GM23248 (cell line): ENCODE results near the gene SYCE3. TPM values are rescaled to one million over a fixed set of nuclear protein-coding genes. Genes with fewer than 3 reads are reported as not detected.

Experiments used
- DNase-seq: peaks from one replicate; pipeline ENCODE4 v3.0.0-alpha.2; 2015
- H2AFZ ChIP-seq: fragments of 200-600 bp; sonication (generic); 2 replicates; pipeline ENCODE4 v1.6.1; 2016; ENCODE audit warnings: antibody characterized with exemption
- H3F3A ChIP-seq: fragments of 200-600 bp; sonication (generic); 2 replicates; pipeline ENCODE4 v1.6.1; 2016; ENCODE audit warnings: mild to moderate bottlenecking, antibody characterized with exemption, mixed run types; ENCODE audit not compliant: insufficient read depth
- H3K27ac ChIP-seq: fragments of 200-600 bp; sonication (generic); 2 replicates; pipeline ENCODE4 v1.5.1; 2016; ENCODE audit warnings: mild to moderate bottlenecking
- H3K27me3 ChIP-seq: fragments of 200-600 bp; sonication (generic); replicated peaks from 2 replicates; pipeline ENCODE4 v1.6.1; 2016; ENCODE audit warnings: mild to moderate bottlenecking; ENCODE audit not compliant: insufficient read depth
- H3K36me3 ChIP-seq: fragments of 200-600 bp; sonication (generic); 2 replicates; pipeline ENCODE4 v1.6.1; 2016; ENCODE audit warnings: low read depth, mild to moderate bottlenecking
- H3K4me1 ChIP-seq: fragments of 200-600 bp; sonication (generic); 2 replicates; pipeline ENCODE4 v1.6.1; 2016; ENCODE audit warnings: mild to moderate bottlenecking; ENCODE audit not compliant: insufficient read depth
- H3K4me2 ChIP-seq: fragments of 200-600 bp; sonication (generic); one replicate; pipeline ENCODE4 v1.6.1; 2016; ENCODE audit warnings: mild to moderate bottlenecking; ENCODE audit not compliant: unreplicated experiment
- H3K4me3 ChIP-seq: fragments of 200-600 bp; sonication (generic); 2 replicates; pipeline ENCODE4 v1.5.1; 2016; ENCODE audit warnings: mild to moderate bottlenecking
- H3K79me2 ChIP-seq: fragments of 200-600 bp; sonication (generic); 2 replicates; pipeline ENCODE4 v1.6.1; 2016; ENCODE audit warnings: mild to moderate bottlenecking; ENCODE audit not compliant: insufficient read depth
- H3K9ac ChIP-seq: fragments of 200-600 bp; sonication (generic); 2 replicates; pipeline ENCODE4 v1.6.1; 2016; ENCODE audit warnings: mild to moderate bottlenecking
- H3K9me2 ChIP-seq: fragments of 200-600 bp; sonication (generic); 2 replicates; pipeline ENCODE4 v1.6.1; 2016; ENCODE audit warnings: mixed run types, mild to moderate bottlenecking, moderate library complexity; ENCODE audit not compliant: insufficient read depth
- H3K9me3 ChIP-seq: fragments of 200-600 bp; sonication (generic); one replicate; pipeline ENCODE4 v1.6.1; 2017; ENCODE audit warnings: low read depth
- H4K20me1 ChIP-seq: fragments of 200-600 bp; sonication (generic); 2 replicates; pipeline ENCODE4 v1.6.0; 2016; ENCODE audit not compliant: insufficient read depth
- EZH2 ChIP-seq: fragments of 200-600 bp; sonication (generic); IDR thresholded peaks from 2 replicates; pipeline ENCODE4 v1.6.1; 2018; ENCODE audit warnings: antibody characterized with exemption, mild to moderate bottlenecking; ENCODE audit not compliant: insufficient read depth, poor library complexity, severe bottlenecking
- EZH2phosphoT487 ChIP-seq: fragments of 200-600 bp; sonication (generic); IDR thresholded peaks from 2 replicates; pipeline ENCODE4 v1.6.1; 2018; ENCODE audit warnings: antibody characterized with exemption, moderate library complexity, mild to moderate bottlenecking, low read depth; ENCODE audit not compliant: insufficient read depth
- WGBS, 2 experiments: methylation state at CpG; one replicate each; pipeline ENCODE4 v1.1.6; 2015 to 2017; ENCODE audit warnings: low lambda C conversion rate in 2 of 2, low coverage in 1 of 2; ENCODE audit errors: missing lambda C conversion rate in 2 of 2; 5-methylcytosine and 5-hydroxymethylcytosine counted together
- in situ Hi-C: fragments of 300-500 bp; cut with MboI; formaldehyde crosslinking; loops from 2 replicates; pipeline ENCODE4 v1.15.0; 2020
- polyA plus RNA-seq: library from polyadenylated mRNA; unstranded; fragments of >200 nt; fragmentation: Nextera tagmentation; extraction: Ambion mirVana; gene quantifications from 2 replicates; pipeline ENCODE4 v1.2.1, GENCODE V29; 2016
- total RNA-seq: library from RNA; depleted of rRNA; stranded (reverse); fragments of >200 nt; shearing (Covaris generic); gene quantifications from 2 replicates; pipeline ENCODE4 v1.2.3, GENCODE V29; 2014

Gene SYCE3
- total and polyA plus RNA-seq, 2 experiments from 2014 or later = 0.80 TPM; not detected in 1

DNA sequence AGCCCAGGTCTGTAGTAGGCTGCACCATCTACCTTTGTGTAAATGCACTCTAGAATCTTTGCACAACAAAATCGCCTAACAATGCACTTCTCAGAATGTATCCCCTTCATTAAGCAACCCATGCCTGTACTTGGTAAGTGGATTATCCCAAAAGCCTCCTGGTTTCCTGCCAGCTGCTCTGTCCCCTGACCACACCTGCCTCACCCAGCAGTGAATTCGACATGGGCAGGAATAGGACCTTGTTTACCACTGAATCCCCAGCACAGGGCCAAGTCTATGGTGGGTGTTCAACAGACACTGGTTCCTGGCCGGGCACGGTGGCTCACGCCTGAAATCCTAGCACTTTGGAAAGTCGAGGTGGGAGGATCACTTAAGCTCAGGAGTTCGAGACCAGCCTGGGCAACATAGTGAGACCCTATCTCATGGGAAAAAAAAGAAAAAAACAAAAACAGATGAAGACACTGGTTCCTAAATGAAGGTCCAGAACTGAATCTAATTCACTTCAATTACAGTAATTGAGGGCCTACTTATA, 5.1 kb upstream of the SYCE3 start:
- Histone ChIP-seq H3K79me2 (no peaks in the 10 kb centered on the region), H3K9me3 (no peaks in the 10 kb centered on the region), H3K36me3 (no peaks in the 10 kb centered on the region), H3K4me2 (no peak overlapping the region), H3K27me3 (no peaks in the 10 kb centered on the region), H3K9me2 (no peaks in the 10 kb centered on the region), H3F3A (no peaks in the 10 kb centered on the region), H3K27ac (no peak overlapping the region), H3K4me1 (no peaks in the 10 kb centered on the region), H2AFZ (no peak overlapping the region), H3K4me3 (no peak overlapping the region), H4K20me1 (no peaks in the 10 kb centered on the region), H3K9ac (no peak overlapping the region)
- 85% methylated on average over 7 of the region's 7 CpGs for WGBS, 2 experiments
- DNase-seq = no peak
- TF ChIP-seq EZH2phosphoT487 (no peak), EZH2 (no peak)
- in situ Hi-C loops = no loop called here

DNA sequence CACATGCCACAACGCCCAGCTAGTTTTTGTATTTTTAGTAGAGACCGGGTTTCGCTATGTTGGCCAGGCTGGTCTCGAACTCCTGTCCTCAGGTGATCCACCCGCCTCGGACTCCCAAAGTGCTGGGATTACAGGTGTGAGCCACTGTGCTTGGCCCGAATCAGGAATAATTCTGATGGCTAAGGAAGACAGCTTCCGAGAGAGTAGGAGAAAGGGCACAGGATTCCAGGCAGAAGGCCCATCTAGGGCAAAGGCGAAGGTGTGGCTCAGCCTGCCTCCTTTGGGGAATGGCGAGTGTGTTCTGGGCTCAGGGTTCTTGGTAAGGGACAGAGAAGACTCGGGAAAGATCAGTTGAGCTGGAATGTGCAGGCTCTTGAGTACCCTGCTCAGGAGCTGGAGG, 1.6 kb upstream of the SYCE3 start:
- in situ Hi-C loops = no loop called here
- Histone ChIP-seq H3K79me2 (no peaks in the 10 kb centered on the region), H2AFZ (no peak overlapping the region), H3K4me2 (no peak overlapping the region), H3K27ac (no peak overlapping the region), H3K36me3 (no peaks in the 10 kb centered on the region), H3F3A (no peaks in the 10 kb centered on the region), H3K4me3 (no peak overlapping the region), H3K27me3 (no peaks in the 10 kb centered on the region), H3K4me1 (no peaks in the 10 kb centered on the region), H3K9me3 (no peaks in the 10 kb centered on the region), H3K9me2 (no peaks in the 10 kb centered on the region), H3K9ac (no peak overlapping the region), H4K20me1 (no peaks in the 10 kb centered on the region)
- no peak for TF ChIP-seq EZH2
- no peak for TF ChIP-seq EZH2phosphoT487
- WGBS, 2 experiments = 88% methylated on average over 11 of the region's 11 CpGs
- DNase-seq = no peak

DNA sequence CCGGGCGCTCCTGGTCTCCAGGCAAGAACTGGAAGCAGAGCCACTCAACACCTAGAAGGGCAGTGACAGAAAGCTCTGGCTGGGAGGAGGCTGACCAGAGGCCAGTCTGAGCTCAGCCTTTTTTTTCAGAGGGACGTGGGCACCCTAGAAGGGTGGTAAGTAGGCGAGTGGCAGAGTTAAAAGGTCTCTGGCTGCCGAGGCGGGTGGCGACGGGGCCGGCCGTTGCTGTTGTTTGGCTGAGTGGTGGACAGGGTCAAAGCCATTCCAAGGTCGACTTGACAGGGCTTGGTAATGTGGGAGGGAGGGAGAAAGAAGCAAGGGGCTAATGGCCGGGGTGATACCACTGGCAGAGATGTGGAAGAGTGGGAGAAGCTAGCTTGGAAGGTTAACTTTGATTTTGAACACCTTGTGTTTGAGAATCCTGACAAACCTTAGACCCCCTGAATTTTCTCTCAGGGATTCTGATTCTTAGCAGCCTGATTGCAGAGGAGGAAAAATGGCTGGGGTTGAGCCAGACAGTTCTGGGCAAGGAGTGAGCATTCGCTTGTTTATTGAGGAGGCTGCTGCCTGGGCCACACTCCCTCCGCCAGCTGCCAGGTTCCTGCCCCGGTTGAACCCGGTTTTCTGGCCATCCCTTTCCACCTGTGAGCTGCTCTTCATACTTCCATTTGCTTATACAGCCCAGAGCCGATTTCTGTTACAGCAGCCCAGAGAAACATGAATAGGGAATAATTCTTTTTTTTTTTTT, 868 bp upstream of the SYCE3 start:
- no peaks in the 10 kb centered on the region for H3K9me3 ChIP-seq
- H3K4me2 ChIP-seq = peak overlapping the region; percentile 90
- no peaks in the 10 kb centered on the region for H3K4me1 ChIP-seq
- no peaks in the 10 kb centered on the region for H3K9me2 ChIP-seq
- peak overlapping the region; percentile 80 for H3K4me3 ChIP-seq
- WGBS, 2 experiments = 17 to 25% methylated on average over 17 of the region's 17 CpGs
- TF ChIP-seq EZH2phosphoT487 (no peak), EZH2 (no peak)
- H2AFZ ChIP-seq = peak overlapping the region; percentile 95
- in situ Hi-C loops = no loop called here
- no peaks in the 10 kb centered on the region for H3K79me2 ChIP-seq
- H3F3A ChIP-seq = no peaks in the 10 kb centered on the region
- H3K9ac ChIP-seq = peak overlapping the region; percentile 54
- no peaks in the 10 kb centered on the region for H3K36me3 ChIP-seq
- H3K27me3 ChIP-seq = no peaks in the 10 kb centered on the region
- H4K20me1 ChIP-seq = no peaks in the 10 kb centered on the region
- H3K27ac ChIP-seq = no peak overlapping the region
- peak; percentile 17 for DNase-seq

DNA sequence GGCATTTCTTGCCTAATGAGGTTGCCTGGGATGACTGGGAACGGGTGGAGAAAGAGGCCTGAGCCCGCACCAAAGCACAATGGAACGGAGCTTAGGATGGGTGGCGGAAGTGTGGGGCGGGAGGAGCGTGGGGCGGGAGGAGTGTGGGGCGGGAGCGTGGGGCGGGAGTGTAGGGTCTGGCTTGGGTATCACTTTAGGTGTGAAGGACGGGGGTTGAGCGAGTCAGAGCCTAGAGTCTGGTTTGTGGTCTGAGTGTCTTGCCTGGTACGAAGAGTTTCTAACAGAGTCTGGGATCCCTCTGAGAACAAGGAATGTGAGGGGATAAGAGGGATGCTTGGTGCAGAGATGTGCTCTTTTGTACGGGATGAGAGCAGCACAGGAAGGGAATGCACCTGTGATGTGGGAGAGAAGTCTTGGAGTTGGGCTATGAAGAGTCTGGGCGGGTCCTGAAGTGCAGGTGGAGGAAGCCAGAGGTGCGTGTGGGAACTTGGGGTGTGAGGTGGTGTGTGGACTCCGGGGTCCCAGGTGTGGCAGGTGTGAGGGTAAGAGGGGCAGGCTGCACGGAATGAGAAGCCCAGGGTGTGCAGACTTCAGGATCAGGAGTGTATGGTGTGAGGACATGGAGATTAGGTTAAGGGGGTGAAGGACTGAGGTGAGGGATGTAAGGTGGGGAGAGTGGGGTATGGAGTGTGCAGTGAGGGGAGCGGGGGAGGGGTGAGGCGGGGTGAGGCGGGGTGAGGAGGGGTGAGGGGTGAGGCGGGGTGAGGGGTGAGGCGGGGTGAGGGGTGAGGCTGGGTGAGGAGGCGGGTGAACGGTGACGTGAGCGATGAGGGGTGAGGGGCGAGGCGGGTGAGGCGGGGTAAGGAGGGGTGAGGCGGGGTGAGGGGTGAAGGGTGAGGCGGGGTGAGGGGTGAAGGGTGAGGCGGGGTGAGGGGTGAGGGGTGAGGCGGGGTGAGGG, 1.0 kb downstream of the SYCE3 start:
- no peak overlapping the region for H2AFZ ChIP-seq
- no peak overlapping the region for H3K27ac ChIP-seq
- no peak for TF ChIP-seq EZH2phosphoT487
- no peak for TF ChIP-seq EZH2

More for the DNA sequence above, 1.0 kb downstream of the SYCE3 start:
- H4K20me1 ChIP-seq = no peaks in the 10 kb centered on the region
- 67 to 79% methylated on average over 11 to 34 of the region's 34 CpGs for WGBS, 2 experiments
- no peaks in the 10 kb centered on the region for H3K9me3 ChIP-seq
- H3K4me2 ChIP-seq = no peak overlapping the region
- H3K36me3 ChIP-seq = no peaks in the 10 kb centered on the region
- H3K9ac ChIP-seq = no peak overlapping the region
- H3F3A ChIP-seq = no peaks in the 10 kb centered on the region
- no peaks in the 10 kb centered on the region for H3K4me1 ChIP-seq
- in situ Hi-C loops = no loop called here
- H3K4me3 ChIP-seq = no peak overlapping the region
- no peaks in the 10 kb centered on the region for H3K27me3 ChIP-seq
- no peaks in the 10 kb centered on the region for H3K9me2 ChIP-seq
- no peaks in the 10 kb centered on the region for H3K79me2 ChIP-seq
- no peak for DNase-seq
